Skin of body (tissue), 2 donors: Measurements from ENCODE around the gene PIGU. TPM values are rescaled to one million over a fixed set of nuclear protein-coding genes. Genes with fewer than 3 reads are reported as not detected.
"Not testable (repeated sequence)": the region's sequence is repeated elsewhere in the genome, so short reads cannot be mapped to it uniquely, and the experiment has no call there.

Source experiments
- DNase-seq: peaks from one replicate; lab custom pipeline; 2025; lab: John Stamatoyannopoulos, UW
- total RNA-seq: library from RNA; depleted of rRNA; stranded (reverse); fragments of >200 nt; gene quantifications from one replicate; pipeline ENCODE4 v1.2.3, GENCODE V29; 2014

Gene PIGU
- total RNA-seq, 1 donor from 2014 or later, result 9.8 TPM

DNA sequence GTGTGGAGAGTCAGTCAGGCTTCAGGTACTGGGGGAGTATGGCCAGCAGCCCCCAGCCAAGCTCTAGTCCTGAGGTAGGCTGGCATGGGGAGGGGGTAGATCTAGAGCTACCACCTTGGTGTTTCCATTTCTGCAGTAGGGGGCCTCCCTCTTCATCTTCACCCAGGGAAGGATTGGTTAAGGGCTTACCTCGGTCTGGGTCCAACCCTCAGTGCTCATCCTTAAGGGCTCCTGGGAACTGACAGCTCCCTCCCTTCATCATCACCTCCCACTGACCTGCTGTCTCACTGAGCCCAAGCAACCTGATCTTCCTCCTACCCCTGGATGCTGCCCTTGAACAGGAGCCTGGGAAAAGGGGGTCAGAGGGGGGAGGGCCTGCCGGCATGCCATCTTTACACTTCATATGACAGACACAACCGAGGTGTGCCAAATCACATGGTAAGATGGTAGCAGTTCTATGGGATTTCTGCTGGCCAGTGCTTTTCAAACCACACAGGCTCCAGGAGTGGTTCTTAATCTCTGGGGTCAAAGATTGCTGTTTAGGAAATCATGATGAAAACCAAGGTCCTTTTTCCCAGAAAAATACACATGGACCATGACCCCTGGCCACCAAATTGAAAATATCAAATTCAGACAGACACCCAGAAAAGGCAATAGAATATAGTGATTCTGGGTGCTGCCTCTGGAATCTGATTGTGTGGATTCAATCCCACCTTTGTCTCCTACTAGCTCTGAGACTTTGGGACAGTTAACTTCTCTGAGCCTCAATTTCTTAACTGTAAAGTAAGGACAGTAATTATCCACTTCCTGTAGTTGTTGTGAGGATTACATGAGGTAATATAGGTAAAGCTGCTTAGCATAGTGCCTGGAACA is 30.3 kb upstream of the PIGU start:
- DNase-seq, result no peak

GRCh38 chr20:34706302-34706875 is 29.5 kb upstream of the PIGU start:
- no peak for DNase-seq

DNA sequence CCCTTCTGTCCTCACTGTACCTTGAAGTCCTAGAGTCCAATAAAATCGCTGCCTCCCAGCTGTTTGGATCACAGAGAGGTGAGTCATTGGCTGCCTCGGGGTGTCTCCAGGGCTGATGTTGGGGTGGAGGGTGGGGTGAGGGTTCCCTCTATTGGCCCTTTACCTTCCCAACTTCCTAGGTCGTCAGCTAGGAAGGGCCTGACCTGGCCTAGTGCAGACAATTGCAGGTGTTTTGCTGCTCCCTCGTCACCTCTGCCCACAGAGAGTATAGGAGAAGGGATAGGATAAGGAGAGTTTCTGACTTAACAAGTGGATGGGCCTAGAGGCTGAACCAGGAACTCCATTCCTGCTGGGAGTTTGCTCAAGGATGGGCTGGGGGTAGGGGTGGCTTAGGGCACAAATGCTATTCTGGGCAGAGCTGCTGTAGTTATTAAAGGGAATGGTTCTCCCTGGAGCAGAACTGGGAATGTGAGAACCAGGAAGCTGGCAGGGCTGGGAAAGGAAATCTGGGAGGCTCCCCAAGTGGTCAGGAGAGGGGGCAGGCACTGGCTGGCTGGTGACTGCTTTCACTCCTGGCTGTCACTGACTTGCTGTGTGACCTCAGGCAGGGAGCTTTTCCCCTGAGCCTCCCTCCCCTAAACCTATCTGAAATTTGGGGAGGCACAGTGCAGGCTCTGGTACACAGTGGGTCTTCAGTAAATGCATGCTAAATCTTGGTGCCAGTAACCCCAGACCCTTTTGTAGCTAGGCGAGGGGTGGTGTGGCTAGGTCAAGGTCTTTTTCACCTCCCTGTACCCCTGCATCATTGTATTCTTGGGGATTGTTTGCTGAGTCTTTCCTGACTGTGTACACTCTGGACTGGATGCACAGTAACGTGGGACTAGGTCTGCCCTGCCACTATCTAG is 28.8 kb upstream of the PIGU start:
- DNase-seq, result no peak

DNA sequence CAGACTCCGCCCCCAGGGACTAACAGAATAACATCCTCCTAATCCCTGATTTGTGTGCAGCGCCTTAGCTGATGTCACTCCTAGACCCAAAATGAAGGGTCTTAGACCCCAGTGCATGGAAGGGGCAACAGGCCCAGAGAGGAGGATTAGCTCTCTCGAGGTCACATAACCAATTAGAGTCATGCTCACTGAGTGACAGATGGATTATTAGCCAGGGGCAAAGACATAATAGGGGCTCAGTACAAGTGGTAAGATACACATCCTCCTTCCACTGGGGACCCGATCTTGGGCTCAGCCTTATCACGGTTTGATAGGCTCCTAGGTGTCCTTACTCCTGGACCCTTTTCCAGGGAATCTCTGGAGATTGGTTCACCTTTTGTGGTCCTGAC is 28.1 kb upstream of the PIGU start:
- no peak for DNase-seq

DNA sequence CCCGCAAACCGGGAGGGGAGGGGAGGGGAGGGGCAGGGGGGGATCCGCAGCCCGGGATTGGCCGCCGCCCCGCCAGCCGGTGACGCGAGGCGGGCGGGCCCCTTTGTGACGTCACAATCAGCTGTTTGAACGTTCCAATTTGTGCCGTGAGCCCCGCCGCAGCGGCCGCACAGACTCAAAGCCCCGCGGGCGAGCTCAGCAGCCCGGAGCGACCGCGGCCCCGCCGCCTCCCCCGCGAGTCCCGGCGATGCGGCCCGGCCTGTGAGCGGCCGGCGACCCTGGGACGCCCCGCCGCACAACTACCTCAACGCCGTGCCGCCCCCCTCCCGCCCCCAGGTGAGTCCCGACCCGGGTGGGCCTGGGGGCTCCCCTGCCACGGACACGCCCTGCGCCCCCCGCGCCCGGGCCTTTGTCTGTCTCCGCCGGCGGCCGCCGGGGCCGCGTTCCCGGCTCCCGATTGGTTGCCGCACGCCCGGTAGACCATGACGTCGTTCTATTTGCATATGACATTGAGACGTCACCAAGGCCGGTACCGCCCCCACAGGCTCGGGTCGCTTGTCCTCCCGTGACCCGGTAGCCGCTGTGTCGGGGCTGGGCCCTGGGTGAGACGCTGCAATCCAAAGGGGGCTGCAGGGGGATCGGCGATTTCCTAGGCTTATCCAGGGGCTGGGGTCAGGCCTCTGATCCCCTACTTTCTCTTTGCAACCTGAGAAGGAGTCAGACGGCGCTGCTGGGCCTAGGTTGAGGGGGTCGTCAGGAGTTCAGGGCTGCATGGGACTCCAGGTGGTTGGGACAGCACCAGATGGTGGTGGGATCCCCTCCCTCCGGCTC is 27.5 kb upstream of the PIGU start, which contains the start of gene TP53INP2:
Gene TP53INP2, plus strand, starts transcription at position 168 of the 831 bp plus-strand sequence. CDS start 4,396 bp downstream, outside the sequence.
- peak; percentile 79 for DNase-seq

DNA sequence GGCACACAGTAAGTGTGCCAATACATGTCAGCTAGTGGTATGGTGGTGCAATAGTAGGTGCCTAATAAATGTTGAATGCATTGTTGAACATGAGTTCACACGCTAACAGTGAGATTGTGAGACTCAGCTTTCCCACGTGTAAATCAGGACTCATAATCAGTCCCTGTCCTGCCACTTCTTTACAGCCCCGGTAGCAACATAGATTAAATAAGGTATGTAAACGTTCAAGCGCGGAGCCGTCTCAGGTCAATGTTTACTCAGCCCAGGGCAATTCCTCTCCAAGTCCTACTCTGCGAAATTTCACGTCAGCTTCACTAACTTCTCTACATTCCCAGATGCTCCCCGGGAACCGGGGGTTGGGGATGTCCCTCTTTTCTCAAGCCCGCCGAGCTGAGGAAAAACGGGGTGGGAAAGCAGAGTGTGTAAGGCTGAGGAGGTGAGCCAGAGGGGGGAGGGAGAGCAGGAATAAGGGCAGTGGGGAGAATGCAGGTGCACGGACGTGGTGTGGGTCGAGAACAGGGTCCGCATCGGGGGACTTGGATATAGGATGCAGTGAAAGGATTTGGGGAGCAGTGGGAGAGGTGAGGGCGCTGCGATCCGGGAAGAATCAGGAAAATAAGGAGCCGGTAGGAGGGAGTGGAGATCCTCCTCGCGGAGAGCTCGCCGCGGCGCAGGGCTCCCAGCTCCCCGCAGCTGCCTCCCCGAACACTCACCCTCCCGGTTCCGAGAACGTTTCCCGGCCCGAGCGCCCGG is 26.7 kb upstream of the PIGU start:
- DNase-seq, result no peak

DNA sequence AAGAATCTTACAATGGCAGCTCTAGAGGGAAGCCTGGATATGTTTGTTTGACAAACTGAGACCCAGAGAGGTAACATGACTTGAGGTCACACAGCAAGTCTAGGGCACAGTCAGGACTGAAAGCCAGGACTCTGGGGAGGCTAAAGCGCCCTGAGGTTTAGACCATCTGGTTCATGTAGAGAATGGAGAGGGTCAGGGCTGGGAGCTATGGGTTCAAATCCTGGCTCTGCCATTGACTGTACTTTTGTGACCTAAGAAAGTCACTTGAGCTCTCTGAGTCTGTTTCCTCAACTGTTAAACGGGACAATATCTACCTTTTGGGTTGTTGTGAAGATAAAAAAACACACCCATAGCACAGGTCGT is 26.1 kb upstream of the PIGU start:
- DNase-seq, result no peak

DNA sequence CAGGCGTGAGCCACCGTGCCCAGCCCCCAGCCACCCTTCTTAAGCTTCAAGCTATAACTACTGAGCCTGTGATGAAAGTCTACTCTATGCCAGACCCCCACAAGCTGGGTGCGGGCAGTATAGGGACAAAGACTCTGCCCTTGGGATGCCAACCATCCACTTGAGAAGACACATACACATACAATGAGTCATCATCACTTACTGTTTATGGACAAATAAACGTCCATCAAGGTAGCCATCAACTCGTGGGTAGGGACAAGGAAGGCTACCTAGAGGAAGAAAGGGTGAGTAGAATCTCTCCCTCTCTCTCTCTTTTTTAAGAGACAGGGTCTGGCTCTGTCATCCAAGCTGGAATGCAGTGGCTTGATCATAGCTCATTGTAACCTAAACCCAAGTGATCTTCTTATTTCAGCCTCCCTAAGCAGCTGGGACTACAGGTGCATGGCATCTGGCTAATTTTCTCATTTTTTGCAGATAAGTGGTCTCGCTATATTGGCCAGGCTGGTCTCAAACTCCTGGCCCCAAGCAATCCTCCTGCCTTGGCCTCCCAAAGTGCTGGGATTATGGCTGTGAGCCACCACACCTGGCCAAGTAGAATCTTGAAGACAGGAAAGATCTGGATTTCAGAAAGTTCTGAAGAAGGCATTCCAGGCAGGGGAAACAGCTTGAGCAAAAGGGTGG is 24.7 kb upstream of the PIGU start:
- no peak for DNase-seq

- no peak for DNase-seq
Measured at GRCh38 chr20:34693414-34693813, 16.5 kb upstream of the PIGU start.

GRCh38 chr20:34691838-34692237 is 14.9 kb upstream of the PIGU start:
- no peak for DNase-seq

DNA sequence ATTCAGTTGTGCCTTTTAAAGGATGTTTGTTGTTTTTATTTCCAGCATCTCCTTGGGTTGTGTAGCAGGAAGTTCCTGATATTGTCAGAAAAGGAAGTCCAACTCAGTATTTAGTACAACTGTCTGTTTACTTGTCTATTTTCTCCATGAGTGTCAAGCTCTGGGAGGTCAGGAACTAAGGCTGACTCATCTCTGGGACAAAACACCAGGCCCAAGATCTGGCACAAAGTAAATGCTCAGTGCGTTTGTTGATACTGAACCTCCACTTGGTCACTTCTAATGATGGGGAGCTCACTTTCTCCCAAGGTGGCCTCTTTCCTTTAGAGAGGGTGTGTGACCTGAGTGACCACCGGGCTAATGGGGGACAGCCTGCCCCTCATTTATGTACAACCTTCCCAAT is 12.6 kb upstream of the PIGU start:
- DNase-seq, result no peak

GRCh38 chr20:34683667-34684066 is 6.8 kb upstream of the PIGU start:
- no peak for DNase-seq

GRCh38 chr20:34680586-34681175 is 3.8 kb upstream of the PIGU start:
- no peak for DNase-seq

- no peak for DNase-seq
Measured at GRCh38 chr20:34675993-34676641, 775 bp downstream of the PIGU start.

GRCh38 chr20:34675561-34675960 is 1.3 kb downstream of the PIGU start:
- DNase-seq, result no peak

- no peak for DNase-seq
Measured at GRCh38 chr20:34673412-34673811, 3.5 kb downstream of the PIGU start.

DNA sequence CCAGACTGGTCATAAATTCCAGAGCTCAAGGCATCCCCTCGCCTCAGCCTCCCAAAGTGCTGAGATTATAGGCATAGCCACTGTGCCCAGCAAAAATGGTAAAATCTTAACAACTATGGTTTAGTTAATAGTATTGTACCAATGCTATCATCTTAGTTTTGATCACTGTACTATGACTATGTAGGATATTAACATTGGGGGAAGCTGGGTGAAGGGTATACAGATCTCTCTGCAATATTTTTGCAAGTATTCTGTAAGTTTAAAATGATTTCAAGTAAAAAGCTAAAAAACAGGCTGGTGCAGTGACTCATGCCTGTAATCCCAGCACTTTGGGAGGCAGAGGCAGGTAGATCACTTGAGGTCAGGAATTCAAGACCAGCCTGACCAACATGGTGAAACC is 7.8 kb downstream of the PIGU start:
- no peak for DNase-seq

GRCh38 chr20:34664751-34665150 is 12.1 kb downstream of the PIGU start:
- not testable (repeated sequence) for DNase-seq
